ENCODE data around the gene VENTX. TPM values are rescaled to one million over a fixed set of nuclear protein-coding genes. Genes with fewer than 3 reads are reported as not detected.

VENTX gene
- total and polyA plus RNA-seq, 2 donors (not counting 3 experiments of a cell fraction or from before 2014, with no cell fraction given) = not detected

- ChIA-PET CTCF (no interaction called here), POLR2A (no interaction called here)
- H3K27ac ChIP-seq (ENCODE audit: insufficient read depth, low read depth, low read length) = no peak overlapping the region
- H4K20me1 ChIP-seq (replicated peaks; ENCODE audit: control insufficient read depth, extremely low read depth, insufficient read depth, low read length) = no peaks in the 10 kb centered on the region
- no peaks in the 10 kb centered on the region for H3K9me1 ChIP-seq (replicated peaks; ENCODE audit: control insufficient read depth, extremely low read depth, insufficient read depth, low read length)
- no peak overlapping the region for H3K9ac ChIP-seq (replicated peaks; ENCODE audit: extremely low read depth, insufficient read depth, low read length)
- DNase-seq (ENCODE audit: low read depth, low spot score) (no peak), FAIRE-seq (no peak)
- no peaks in the 10 kb centered on the region for H3K79me2 ChIP-seq (ENCODE audit: control insufficient read depth, insufficient read depth, low read length)
- intact Hi-C loops (cut with micrococcal nuclease) = no loop called here
- H3K4me1 ChIP-seq (ENCODE audit: control insufficient read depth, extremely low read depth, insufficient read depth, low read length) = no peaks in the 10 kb centered on the region
- no peak overlapping the region for H2AFZ ChIP-seq (ENCODE audit: low read depth, low read length)
- TF ChIP-seq FOS (IDR thresholded peaks at IDR 0.05; ENCODE audit: borderline replicate concordance, insufficient read depth, low read length) (no peak), POLR2AphosphoS5 (IDR thresholded peaks at IDR 0.05; ENCODE audit: insufficient read depth, low read depth, low read length) (no peak), MYC (IDR thresholded peaks at IDR 0.05; ENCODE audit: low read depth, low read length) (no peak), EZH2 (IDR thresholded peaks at IDR 0.05; ENCODE audit: borderline replicate concordance, low read depth, low read length, severe bottlenecking) (no peak), JUN (IDR thresholded peaks at IDR 0.05; ENCODE audit: borderline replicate concordance, insufficient read depth, insufficient read length, low read depth) (no peak), POLR2A (IDR thresholded peaks at IDR 0.05; ENCODE audit: low read depth, low read length) (no peak), GATA2 (IDR thresholded peaks at IDR 0.05; ENCODE audit: insufficient read depth, insufficient read length, low read depth, low read length) (no peak)
- TF ChIP-seq, protein P1, sequence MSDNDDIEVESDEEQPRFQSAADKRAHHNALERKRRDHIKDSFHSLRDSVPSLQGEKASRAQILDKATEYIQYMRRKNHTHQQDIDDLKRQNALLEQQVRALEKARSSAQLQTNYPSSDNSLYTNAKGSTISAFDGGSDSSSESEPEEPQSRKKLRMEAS (IDR thresholded peaks at IDR 0.05; ENCODE audit: insufficient read depth, insufficient read length) = no peak
- TF ChIP-seq, protein P2, sequence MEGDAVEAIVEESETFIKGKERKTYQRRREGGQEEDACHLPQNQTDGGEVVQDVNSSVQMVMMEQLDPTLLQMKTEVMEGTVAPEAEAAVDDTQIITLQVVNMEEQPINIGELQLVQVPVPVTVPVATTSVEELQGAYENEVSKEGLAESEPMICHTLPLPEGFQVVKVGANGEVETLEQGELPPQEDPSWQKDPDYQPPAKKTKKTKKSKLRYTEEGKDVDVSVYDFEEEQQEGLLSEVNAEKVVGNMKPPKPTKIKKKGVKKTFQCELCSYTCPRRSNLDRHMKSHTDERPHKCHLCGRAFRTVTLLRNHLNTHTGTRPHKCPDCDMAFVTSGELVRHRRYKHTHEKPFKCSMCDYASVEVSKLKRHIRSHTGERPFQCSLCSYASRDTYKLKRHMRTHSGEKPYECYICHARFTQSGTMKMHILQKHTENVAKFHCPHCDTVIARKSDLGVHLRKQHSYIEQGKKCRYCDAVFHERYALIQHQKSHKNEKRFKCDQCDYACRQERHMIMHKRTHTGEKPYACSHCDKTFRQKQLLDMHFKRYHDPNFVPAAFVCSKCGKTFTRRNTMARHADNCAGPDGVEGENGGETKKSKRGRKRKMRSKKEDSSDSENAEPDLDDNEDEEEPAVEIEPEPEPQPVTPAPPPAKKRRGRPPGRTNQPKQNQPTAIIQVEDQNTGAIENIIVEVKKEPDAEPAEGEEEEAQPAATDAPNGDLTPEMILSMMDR (IDR thresholded peaks at IDR 0.05; ENCODE audit: extremely low read depth in 1 of 2, insufficient read depth in 1 of 2, low read depth in 1 of 2, low read length in 2 of 2) = no peak
- BruUV-seq (replicated peaks) = no TSS peak
- no peaks in the 10 kb centered on the region for H3K9me3 ChIP-seq (replicated peaks; ENCODE audit: control insufficient read depth, insufficient read depth, low read length)
- no peak overlapping the region for H3K4me2 ChIP-seq (ENCODE audit: insufficient read depth, low read length)
- no peaks in the 10 kb centered on the region for H3K27me3 ChIP-seq (ENCODE audit: control insufficient read depth in 2 of 2, insufficient read depth in 2 of 2, low read length in 2 of 2)
- H3K36me3 ChIP-seq (ENCODE audit: control insufficient read depth in 2 of 2, extremely low read depth in 1 of 2, insufficient read depth in 2 of 2, low read length in 2 of 2) = no peaks in the 10 kb centered on the region
- dilution Hi-C loops (cut with MboI; ENCODE audit: extremely low pct_ligation_motif_present, low sequenced_read_pairs) = no loop called here
- H3K4me3 ChIP-seq (replicated peaks in 1 of 3; ENCODE audit: insufficient read depth in 1 of 3, low read depth in 1 of 3, low read length in 3 of 3) = no peak overlapping the region
Observed at GRCh38 chr10:133187906-133188681, 49.6 kb upstream of the VENTX start.

Data from endothelial cell of umbilical vein (primary cell).